Sigmoid colon (tissue), 4 donors: ENCODE measurements around the gene FGD5.

Experiments used
- EP300 ChIP-seq, 4 donors: sonication (generic); formaldehyde crosslinking; IDR thresholded peaks; one replicate each; pipeline ENCODE4 v1.6.1; 2017; ENCODE audit warnings: antibody characterized with exemption in 4 of 4
- POLR2A ChIP-seq, 2 donors: fragments of 450-650 bp; IDR thresholded peaks; one replicate each; pipeline ENCODE4 v1.6.1; 2016; ENCODE audit warnings: antibody characterized with exemption in 2 of 2, mild to moderate bottlenecking in 2 of 2, moderate library complexity in 2 of 2
- POLR2AphosphoS5 ChIP-seq, 4 donors: sonication (generic); formaldehyde crosslinking; IDR thresholded peaks; one replicate each; pipeline ENCODE4 v1.6.1; 2017; ENCODE audit warnings: antibody characterized with exemption in 4 of 4
- TF ChIP-seq, protein P1 (sequence below), 4 experiments: fragments of 450-650 bp in 3 of 4; fragments of 200-600 bp in 1 of 4; IDR thresholded peaks; one replicate each; pipeline ENCODE4 v1.5.1; 2016 to 2019; ENCODE audit warnings: antibody characterized with exemption in 4 of 4, mild to moderate bottlenecking in 3 of 4, moderate library complexity in 2 of 4

DNA sequence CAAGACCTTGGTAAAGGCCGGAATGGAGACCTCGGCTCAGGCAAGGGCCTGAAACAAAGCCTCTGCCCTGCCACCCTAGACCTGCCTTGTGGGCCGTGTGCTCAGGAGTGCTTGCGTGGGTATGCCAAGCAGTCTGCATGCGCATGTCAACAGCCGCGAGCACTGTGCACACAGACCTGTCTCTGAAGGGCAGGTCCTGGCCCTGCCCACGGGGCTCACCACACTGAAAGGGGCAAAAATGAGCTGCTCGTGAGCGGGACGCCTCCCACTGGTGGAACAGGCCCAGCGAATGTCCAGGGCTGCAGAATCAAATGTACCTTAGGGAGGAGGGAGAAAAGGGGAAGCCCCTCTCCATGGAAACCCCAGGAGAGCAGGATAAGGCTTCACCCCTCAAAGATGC, 44.3 kb upstream of the FGD5 start:
- TF ChIP-seq, protein P1, sequence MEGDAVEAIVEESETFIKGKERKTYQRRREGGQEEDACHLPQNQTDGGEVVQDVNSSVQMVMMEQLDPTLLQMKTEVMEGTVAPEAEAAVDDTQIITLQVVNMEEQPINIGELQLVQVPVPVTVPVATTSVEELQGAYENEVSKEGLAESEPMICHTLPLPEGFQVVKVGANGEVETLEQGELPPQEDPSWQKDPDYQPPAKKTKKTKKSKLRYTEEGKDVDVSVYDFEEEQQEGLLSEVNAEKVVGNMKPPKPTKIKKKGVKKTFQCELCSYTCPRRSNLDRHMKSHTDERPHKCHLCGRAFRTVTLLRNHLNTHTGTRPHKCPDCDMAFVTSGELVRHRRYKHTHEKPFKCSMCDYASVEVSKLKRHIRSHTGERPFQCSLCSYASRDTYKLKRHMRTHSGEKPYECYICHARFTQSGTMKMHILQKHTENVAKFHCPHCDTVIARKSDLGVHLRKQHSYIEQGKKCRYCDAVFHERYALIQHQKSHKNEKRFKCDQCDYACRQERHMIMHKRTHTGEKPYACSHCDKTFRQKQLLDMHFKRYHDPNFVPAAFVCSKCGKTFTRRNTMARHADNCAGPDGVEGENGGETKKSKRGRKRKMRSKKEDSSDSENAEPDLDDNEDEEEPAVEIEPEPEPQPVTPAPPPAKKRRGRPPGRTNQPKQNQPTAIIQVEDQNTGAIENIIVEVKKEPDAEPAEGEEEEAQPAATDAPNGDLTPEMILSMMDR (IDR thresholded peaks at IDR 0.05) = no peak
- TF ChIP-seq EP300 (IDR thresholded peaks at IDR 0.05) (no peak), POLR2AphosphoS5 (IDR thresholded peaks at IDR 0.05) (no peak), POLR2A (IDR thresholded peaks at IDR 0.05) (no peak)
